HG03342 (cell line): ENCODE measurements around the gene BFAR.
"Not testable (repeated sequence)": the region's sequence is repeated elsewhere in the genome, so short reads cannot be mapped to it uniquely, and the experiment has no call there.

Experiments used
- ATAC-seq: cut with Tn5 transposase; IDR thresholded peaks from one replicate; pipeline ENCODE4 v1.9.1; 2021; ENCODE audit warnings: mild to moderate bottlenecking, moderate library complexity; ENCODE audit not compliant: unreplicated experiment

BFAR gene

DNA sequence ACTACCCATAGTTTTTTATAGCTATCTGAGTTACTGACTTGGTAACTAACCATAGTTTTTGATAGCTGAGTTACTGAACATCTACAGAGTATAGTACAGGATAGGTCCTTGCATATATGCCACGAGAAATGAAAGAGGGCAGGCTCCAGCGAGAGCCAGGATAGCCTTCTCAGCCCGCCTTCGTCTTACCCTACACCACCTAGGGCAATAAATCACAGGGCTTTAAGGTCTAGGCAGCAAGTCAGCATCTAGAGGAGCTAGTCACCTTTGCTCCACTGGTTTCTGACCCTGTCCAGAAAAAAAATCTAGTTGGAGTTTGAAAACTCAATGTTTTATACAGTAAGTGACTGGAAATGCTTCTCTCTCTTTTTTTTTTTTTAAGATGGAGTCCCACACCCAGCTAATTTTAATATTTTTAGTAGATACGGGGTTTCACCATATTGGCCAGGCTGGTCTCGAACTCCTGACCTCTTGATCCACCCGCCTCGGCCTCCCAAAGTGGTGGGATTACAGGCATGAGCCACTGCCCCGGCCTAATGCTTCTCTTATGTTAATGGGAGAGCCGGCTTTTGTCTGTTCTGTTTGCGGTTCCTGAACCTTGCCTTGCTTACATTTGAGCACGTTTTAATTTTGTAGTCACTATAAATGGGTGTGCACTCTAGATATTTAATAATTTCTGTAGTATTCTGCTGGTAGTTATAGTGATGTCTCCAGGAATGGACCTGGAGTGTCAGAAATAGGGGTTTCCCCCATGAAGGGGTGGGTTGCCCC, 2.8 kb downstream of the BFAR start:
- ATAC-seq: no peak

DNA sequence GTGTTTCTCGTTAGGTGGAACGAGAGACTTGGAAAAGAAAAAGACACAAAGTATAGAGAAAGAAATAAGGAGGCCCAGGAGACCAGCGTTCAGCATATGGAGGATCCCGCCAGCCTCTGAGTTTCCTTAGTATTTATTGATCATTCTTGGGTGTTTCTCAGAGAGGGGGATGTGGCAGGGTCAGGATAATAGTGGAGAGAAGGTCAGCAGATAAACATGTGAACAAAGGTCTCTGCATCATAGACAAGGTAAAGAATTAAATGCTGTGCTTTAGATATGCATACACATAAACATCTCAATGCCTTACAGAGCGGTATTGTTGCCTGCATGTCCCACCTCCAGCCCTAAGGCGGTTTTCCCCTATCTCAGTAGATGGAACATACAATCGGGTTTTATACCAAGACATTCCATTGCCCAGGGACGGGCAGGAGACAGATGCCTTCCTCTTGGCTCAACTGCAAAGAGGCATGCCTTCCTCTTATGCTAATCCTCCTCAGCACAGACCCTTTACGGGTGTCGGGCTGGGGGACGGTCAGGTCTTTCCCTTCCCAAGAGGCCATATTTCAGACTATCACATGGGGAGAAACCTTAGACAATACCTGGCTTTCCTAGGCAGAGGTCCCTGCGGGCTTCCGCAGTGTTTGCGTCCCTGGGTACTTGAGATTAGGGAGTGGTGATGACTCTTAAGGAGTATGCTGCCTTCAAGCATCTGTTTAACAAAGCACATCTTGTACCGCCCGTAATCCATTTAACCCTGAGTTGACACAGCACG, 3.6 kb downstream of the BFAR start:
- not testable (repeated sequence) for ATAC-seq

DNA sequence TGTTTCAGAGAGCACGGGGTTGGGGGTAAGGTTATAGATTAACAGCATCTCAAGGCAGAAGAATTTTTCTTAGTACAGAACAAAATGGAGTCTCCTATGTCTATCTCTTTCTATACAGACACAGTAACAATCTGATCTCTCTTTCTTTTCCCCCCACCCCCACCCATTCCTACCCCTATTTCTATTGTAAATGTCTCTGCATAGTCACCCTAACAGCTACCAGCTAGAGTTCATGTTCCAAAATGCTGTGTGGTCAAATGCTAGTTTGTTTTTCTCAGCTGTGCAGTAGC, 4.1 kb downstream of the BFAR start:
- not testable (repeated sequence) for ATAC-seq

DNA sequence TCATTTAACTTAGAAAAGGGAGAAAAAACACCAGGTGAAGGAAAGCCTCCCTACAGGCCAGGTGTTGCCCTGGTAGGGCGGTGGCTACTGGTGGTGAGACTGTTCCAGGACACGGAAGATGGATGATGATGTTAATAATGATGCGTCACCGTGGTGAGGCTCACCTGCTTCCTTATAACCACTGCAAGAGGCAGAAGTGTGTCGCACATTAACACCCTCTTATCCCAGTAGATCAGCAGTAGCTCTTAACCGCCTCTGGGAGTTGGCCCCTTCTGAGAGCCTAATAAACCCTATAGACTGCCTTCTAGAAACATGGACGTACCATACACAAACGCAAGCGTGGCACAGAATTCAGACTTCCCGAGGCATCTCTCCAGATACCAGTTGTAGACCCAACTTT, 7.8 kb downstream of the BFAR start:
- no peak for ATAC-seq

DNA sequence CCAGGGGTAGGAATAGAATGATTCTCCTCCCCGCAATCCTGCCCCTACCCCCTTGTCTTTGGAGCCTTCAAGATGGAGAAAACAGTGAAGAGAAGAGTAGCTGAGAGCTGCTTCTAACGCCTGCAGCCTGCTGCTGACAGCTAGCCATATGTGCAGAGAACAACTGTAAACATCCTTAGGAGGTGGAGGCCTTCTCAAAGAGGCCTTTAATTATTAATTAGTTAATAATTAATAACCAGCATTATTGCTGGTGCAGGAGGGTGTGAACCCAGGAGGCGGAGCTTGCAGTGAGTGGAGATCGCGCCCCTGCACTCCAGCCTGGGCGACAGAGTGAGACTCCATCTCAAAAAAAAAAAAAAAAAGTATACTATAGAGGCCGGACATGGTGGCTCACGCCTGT, 8.5 kb downstream of the BFAR start:
- no peak for ATAC-seq

DNA sequence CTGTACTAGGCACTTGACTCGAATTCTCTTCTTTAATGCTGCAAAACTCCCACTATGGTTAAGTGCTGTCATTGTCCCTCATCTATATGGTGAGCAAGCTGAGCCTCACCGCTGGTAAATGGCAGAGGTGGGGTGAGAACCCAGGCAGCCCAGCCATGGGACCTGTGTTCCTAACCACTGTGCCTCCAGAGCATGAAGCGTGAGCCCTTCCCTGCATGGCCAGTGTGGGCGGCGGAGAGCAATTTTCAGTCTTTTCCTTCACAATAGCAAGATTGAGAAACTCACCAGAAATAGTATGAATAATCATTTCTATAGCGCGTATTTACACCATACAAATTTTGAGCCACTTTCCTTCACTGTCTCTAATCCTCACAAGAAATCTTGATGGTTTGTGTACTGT, 9.2 kb downstream of the BFAR start:
- ATAC-seq: no peak

DNA sequence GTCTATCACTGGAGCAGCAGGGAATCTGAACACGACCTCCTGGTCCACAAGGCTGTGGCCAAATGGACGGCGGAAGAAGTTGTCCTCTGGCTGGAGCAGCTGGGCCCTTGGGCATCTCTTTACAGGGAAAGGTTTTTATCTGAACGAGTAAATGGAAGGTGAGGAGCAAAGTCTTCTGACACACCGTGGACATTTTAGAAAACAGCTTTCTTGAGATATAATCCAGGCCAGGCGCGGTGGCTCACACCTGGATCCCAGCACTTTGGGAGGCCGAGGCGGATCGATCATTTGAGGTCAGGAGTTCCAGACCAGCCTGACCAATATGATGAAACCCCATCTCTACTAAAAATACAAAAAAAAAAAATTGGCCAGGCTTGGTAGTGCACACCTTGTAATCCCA, 17.1 kb downstream of the BFAR start:
- ATAC-seq: no peak

DNA sequence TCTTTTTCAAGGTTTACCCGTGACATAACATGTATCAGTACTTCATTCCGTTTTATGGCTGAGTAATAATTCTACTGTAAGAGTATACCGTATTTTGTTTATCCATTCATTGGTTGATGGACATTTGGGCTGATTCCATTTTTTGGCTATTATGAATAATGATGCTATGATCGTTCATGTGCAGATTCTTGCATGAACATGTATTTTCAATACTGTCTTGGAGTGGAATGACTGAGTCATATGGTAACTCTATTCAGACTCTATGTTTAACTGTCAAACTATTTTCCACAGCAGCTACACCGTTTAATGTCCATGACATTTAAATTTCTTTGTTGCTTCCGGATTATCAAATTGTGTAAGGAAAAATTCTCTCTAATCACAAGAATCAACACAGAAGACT, 17.9 kb downstream of the BFAR start:
- ATAC-seq: no peak

DNA sequence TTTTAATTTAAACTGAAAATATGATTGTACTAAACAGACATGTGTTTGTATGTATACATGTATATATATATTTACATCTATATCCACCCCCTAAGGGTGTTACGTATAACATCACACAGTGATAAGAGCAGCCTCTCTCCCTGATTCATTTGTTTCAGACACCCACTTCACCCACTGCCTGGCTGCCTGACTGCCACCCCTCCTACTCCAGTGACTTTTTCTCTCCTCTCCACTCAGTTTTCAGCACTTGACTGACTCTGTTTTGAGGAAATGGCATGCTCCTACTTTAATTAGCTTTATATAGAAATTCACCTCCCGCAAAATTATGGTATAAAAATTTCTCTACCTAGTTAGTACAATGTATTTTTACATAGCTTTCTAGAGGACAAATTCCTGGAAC, 20.0 kb downstream of the BFAR start:
- ATAC-seq: no peak

DNA sequence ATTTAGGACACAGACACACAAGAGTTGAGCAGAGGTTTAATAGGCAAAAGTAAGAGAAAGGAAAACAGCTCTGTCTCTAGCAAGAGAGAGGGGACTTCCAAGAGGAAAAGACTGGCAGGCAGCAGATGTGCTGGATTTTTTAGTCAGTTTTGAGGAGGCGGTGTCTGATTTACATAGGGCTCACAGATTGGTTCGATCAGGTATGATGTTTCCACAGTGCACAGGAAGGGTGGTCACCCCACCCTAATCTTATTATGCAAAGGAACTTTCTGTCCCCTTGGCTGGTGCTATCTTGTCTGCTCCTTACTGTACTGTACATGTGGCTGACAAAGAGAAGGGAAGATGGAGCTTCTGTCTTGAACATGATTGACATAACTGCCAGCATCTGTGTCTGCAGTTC, 25.3 kb downstream of the BFAR start:
- no peak for ATAC-seq

DNA sequence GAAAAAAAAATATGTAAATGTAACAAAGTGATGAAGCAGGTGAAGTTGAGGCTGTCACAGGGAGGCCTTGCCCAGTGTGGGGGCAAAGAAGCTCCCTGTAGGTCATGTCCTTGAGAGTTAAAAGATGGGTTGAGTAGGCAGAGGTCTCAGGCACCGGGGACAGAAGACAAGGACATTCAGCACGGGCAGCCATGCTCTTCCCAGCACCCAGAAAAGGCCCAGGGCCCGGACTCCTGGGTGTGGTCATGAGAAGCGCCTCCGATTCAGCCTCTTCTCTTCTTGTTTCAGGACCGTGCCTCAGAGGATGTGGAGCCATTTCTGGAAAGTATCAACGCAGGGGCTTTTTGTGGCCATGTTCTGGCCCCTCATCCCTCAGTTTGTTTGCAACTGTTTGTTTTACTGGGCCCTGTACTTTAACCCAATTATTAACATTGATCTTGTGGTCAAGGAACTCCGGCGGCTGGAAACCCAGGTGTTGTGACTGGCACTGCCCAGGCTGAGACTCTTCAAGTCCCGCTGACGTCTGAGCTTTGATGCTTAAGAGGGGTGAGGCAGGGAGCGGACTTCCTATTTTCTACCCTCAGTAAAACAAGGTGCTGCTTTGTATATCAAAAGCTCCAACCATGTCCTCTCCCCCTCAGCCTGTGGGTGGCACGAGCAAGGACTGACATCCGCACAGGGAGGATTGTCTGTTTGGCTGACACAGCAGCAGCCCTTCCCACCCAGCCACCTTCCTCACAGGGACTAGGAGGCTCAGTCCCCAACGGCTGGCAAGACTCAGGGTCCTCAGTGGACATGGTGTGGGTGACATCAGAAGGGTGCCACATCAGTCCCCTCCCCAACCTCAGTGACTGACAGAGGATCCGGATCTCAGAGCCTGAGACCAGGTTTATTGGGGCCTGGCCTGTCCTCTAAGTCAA, 34.9 kb downstream of the BFAR start:
- ATAC-seq: no peak

DNA sequence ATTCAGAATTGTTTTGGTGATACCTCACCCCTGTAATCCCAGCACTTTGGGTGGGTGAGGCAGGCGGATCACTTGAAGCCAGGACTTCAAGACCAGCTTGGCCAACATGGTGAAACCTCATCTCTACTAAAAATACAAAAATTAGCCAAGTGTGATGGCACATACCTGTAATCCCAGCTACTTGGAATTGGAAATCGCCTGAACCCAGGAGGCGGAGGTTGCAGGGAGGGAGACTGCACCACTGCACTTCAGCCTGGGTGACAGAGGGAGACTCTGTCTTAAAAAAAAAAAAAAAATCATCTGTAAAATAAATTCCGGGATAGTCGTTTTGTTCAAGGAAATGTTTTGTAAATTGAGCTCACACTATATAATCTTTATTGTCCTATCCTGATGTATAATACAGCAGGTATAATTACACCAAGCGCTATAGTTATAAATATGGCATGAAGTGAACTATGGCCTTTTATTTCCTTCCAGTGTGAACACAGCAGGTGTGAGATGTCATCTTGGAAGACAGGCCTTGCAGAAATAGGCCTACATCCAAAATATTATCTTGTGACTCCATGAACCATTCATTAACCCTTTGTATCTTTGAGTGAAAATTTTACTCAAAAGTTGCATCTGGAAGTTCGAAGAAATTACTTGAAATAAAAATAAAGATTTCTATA, 35.9 kb downstream of the BFAR start:
- ATAC-seq: no peak

DNA sequence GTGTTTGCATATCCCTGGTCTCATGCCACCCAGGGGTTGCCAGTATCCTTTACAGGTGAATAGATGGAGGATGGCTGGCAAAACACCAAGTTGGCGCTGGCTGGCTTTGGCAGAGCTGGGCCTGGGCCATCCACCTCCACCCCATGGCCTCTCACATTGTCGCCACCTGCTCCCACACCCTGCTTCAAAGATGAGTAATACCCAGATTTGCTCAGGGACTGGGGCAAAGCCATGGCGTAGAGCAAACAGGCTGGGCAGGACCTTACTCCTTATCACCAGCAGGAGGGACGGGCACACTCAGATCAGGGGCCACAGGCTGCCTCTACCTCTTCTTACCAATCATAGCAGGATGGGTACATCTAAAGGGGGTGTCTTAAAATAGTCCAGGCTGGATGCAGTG, 37.0 kb downstream of the BFAR start:
- no peak for ATAC-seq

DNA sequence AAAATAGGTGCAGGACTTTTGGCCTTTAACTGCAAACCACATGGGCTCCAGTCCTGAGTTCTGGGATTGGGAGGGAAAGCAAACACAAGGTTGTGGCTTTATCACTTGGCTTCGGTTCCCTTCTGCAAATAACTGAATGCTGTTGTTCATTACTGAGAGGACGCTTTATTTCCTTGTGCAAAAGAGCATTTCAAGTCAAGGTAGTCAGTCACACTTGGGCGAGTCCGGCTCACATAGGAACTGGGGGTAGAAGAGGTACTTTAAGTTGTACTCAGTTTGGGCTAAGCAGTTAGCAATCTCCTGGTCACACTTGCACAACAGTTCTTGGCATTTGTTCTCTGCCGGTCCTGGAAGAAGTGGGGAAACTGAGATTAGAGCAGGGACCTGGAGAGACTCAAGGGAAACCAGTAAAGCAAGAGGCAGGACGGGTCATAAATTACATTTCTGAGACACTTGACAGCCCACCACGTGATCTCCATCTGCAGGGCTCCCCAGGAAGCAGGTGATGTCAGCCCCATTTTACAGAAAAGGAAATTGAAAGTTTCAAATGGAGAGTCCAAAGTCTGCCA, 39.7 kb downstream of the BFAR start:
- ATAC-seq: peak; percentile 78

DNA sequence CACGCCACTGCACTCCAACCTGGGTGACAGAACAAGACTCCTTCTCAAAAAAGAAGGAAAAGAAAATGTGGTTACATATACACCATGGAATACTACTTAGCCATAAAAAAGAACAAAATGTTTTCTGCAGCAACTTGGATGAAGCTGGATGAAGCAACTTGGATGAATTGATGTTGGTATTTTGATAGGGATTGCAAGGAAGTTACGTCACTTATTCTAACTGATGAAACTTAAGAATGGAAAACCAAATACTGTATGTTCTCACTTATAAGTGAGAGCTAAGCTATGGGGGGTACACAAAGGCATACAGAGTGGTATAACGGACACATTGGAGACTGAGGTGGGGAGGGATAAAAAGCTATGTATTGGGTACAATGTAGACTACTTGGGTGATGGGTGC, 43.9 kb downstream of the BFAR start:
- no peak for ATAC-seq

DNA sequence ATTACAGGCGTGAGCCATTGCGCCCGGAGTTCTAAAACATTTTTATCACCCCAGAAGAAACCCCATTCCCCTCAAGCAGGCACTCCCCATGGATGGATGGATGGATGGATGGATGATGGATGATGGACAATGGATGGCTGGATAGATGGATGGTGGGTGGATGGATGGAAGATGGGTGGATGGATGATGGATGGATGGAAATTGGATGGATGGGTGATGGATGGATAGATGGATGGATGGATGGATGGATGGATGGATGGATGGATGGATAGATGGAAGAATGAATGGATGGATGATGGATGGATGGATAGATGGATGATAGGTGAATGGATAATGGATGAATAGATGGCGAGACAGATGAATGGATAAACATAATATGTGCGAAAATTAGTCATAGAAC, 44.9 kb downstream of the BFAR start:
- ATAC-seq: no peak

DNA sequence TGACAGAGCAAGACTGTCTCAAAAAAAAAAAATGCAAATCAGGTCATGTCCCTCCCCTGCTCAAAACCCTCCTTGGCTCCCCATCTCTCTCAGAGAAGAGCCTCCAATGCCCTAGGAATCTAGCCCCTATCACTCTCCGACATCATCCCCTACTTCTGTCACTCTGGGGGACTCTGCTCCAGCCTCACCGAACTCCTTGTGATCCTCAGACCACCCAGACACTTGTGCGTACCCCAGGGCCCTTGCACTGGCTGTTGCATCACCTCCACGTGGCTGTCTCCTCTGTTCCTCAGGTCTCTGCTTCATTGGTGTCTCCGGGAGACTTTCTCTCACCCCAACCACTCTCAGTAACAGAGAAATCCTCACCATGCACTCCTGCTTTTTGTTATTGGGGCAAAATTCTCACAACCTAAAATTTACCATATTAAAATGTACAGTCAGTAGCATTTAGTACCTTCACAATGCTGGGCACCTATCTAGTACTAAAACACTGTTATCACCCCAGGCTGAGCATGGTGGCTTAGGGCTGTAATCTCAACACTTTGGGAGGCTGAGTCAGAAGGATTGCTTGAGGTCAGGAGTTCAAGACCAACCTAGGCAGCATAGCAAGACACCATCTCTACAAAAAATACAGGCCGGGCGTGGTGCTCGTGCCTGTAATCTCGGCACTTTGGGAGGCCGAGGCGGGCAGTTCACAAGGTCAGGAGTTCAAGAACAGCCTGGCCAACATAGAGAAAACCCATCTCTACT, 46.2 kb downstream of the BFAR start:
- ATAC-seq: no peak

DNA sequence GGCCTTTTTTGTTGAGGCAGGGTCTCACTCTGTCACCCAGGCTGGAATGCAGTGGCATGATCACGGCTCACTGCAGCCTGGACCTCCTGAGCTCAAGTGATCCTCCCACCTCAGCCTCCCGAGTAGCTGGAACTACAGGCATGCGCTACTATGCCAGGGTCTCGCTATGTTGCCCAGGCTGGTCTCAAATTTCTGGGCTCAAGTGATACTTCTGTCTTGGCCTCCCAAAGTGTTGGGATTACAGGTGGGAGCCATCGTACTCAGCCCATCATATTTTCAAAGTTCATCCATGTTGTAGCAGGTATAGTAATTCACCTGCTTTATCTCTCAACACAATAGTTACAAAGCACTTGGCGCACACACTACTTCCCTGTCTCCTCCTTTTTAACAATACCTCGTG, 47.6 kb downstream of the BFAR start:
- not testable (repeated sequence) for ATAC-seq

DNA sequence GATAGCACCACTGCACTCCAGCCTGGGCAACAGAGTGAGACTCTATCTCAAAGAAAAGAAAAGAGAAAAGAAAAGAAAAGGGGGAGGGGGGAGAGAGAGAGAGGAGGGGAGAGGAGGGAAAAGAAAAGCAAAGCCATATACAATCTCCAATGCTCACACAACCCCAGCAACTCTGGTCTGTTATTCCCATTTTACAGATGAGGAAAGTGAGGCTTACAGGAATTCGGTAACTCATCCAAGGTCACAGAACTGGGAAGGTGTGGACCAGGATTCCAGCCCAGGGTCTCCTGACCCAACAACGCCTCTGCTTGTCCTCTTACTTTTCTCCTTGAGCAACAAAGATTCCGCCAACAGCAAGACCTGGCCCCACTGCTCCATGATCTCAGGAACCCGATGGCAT, 48.4 kb downstream of the BFAR start:
- no peak for ATAC-seq

DNA sequence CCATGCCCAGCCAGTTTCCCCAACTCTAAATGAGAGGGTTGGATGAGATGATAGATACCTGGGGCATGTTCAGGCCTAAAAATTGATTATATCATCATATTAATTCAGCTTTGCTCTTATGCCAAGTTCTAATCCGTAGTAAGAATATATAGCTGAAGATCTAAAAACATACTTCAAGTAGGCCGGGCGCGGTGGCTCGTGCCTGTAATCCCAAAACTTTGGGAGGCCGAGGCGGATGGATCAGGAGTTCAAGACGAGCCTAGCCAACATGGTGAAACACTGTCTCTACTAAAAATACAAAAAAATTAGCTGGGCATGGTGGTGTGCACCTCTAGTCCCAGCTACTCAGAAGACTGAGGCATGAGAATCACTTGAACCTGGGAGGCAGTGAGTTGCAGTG, 49.4 kb downstream of the BFAR start:
- ATAC-seq: no peak
